GM23248 (cell line): ENCODE measurements around the gene SETBP1.

Experiments used
- EZH2 ChIP-seq: fragments of 200-600 bp; sonication (generic); IDR thresholded peaks from 2 replicates; pipeline ENCODE4 v1.6.1; 2018; ENCODE audit warnings: antibody characterized with exemption, mild to moderate bottlenecking; ENCODE audit not compliant: insufficient read depth, poor library complexity, severe bottlenecking
- EZH2phosphoT487 ChIP-seq: fragments of 200-600 bp; sonication (generic); IDR thresholded peaks from 2 replicates; pipeline ENCODE4 v1.6.1; 2018; ENCODE audit warnings: antibody characterized with exemption, moderate library complexity, mild to moderate bottlenecking, low read depth; ENCODE audit not compliant: insufficient read depth

DNA sequence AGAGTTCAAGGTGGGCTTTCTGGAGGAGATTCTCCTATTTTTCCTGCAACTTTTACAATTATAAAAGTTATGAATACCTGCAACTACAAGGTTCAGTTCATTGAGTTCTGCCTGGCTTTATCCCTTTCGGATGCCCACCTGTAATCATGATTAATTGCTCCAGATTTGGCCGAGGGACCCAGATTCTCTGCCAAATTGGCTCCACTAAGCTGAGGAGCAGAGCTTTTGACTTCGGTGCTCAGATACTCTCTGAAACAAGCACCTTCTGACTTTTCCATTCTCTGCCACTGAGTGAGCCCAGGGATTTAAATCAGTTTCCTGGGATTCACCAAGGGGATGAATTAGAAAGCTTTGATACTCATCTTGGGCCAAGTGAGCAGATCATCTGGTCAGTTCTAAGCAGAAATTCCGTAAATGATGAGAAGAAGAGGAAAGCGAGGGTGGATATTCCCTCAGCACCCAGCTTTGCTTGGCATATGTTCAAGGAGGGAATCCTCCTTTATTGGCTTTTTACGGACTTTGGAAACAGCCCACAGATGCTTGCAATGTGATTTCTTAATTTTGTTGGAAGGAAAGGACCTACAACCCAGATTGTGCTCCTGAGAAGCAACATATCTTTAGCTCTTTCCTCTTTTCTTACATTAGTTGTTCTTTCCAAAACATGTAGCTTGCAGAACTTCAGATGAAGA, 179.2 kb downstream of the SETBP1 start:
- TF ChIP-seq EZH2 (no peak), EZH2phosphoT487 (no peak)
